ENCODE data around the gene RPGRIP1L.

GRCh38 chr16:53626161-53626560, 77.5 kb downstream of the RPGRIP1L start:
- no peak for TF ChIP-seq ZFX (CRISPR knock-in tag; IDR thresholded peaks at IDR 0.05)
- no peak for TF ChIP-seq CTCF (IDR thresholded peaks at IDR 0.05 in 2 of 3, conservative IDR thresholded peaks at IDR 0.05 in 1 of 3; ENCODE audit: insufficient read depth in 2 of 3, low read depth in 1 of 3, low read length in 3 of 3)
- no peak for TF ChIP-seq E2F1 (CRISPR knock-in tag; IDR thresholded peaks at IDR 0.05)
- TF ChIP-seq PKNOX1 (IDR thresholded peaks at IDR 0.05) = no peak
- TF ChIP-seq SMAD4 (CRISPR knock-in tag; conservative IDR thresholded peaks at IDR 0.05) = no peak
- TF ChIP-seq SIN3B (IDR thresholded peaks at IDR 0.05; ENCODE audit: low read depth) = no peak
- no peak for TF ChIP-seq EGR1 (conservative IDR thresholded peaks at IDR 0.05)
- no peak for TF ChIP-seq MXI1 (IDR thresholded peaks at IDR 0.05; ENCODE audit: low read depth, low read length)
- TF ChIP-seq, protein P1, sequence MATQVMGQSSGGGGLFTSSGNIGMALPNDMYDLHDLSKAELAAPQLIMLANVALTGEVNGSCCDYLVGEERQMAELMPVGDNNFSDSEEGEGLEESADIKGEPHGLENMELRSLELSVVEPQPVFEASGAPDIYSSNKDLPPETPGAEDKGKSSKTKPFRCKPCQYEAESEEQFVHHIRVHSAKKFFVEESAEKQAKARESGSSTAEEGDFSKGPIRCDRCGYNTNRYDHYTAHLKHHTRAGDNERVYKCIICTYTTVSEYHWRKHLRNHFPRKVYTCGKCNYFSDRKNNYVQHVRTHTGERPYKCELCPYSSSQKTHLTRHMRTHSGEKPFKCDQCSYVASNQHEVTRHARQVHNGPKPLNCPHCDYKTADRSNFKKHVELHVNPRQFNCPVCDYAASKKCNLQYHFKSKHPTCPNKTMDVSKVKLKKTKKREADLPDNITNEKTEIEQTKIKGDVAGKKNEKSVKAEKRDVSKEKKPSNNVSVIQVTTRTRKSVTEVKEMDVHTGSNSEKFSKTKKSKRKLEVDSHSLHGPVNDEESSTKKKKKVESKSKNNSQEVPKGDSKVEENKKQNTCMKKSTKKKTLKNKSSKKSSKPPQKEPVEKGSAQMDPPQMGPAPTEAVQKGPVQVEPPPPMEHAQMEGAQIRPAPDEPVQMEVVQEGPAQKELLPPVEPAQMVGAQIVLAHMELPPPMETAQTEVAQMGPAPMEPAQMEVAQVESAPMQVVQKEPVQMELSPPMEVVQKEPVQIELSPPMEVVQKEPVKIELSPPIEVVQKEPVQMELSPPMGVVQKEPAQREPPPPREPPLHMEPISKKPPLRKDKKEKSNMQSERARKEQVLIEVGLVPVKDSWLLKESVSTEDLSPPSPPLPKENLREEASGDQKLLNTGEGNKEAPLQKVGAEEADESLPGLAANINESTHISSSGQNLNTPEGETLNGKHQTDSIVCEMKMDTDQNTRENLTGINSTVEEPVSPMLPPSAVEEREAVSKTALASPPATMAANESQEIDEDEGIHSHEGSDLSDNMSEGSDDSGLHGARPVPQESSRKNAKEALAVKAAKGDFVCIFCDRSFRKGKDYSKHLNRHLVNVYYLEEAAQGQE (IDR thresholded peaks at IDR 0.05; ENCODE audit: borderline replicate concordance) = no peak
- TF ChIP-seq, protein P1 (CRISPR knock-in tag; IDR thresholded peaks at IDR 0.05; ENCODE audit: low read depth) = no peak
- TF ChIP-seq JUN (IDR thresholded peaks at IDR 0.05; ENCODE audit: borderline replicate concordance, low read depth, low read length) = no peak
- no peak for TF ChIP-seq JUN (CRISPR knock-in tag; IDR thresholded peaks at IDR 0.05; ENCODE audit: borderline replicate concordance)
- TF ChIP-seq NR2C2 (CRISPR knock-in tag; IDR thresholded peaks at IDR 0.05) = no peak
- no peak for TF ChIP-seq NR2C2 (tag; IDR thresholded peaks at IDR 0.05)
- TF ChIP-seq YY1 (IDR thresholded peaks at IDR 0.05; ENCODE audit: borderline replicate concordance in 1 of 3, control insufficient read depth in 1 of 3, extremely low read depth in 1 of 3, insufficient read depth in 3 of 3, insufficient read length in 1 of 3, insufficient replicate concordance in 2 of 3, low read depth in 1 of 3, low read length in 2 of 3) = no peak
- no peak for TF ChIP-seq EZH2 (IDR thresholded peaks at IDR 0.05; ENCODE audit: borderline replicate concordance, low read depth, low read length)
- TF ChIP-seq, protein P2, sequence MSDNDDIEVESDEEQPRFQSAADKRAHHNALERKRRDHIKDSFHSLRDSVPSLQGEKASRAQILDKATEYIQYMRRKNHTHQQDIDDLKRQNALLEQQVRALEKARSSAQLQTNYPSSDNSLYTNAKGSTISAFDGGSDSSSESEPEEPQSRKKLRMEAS (CRISPR knock-in tag; IDR thresholded peaks at IDR 0.05) = no peak
